DND-41 (cell line): ENCODE data around the gene SPRR2G.
"Not testable (repeated sequence)": the region's sequence is repeated elsewhere in the genome, so short reads cannot be mapped to it uniquely, and the experiment has no call there.

Experiments
- ATAC-seq: fragments of 200-7000 bp; cut with Tn5 transposase; 3 replicates; pipeline ENCODE4 v1.9.1; 2021; ENCODE audit warnings: low read depth; ENCODE audit not compliant: insufficient read depth
- DNase-seq: peaks from one replicate; pipeline ENCODE4 v3.0.0-alpha.2; 2020
- H2AFZ ChIP-seq: 2 replicates; pipeline ENCODE4 v1.6.0; 2012; ENCODE audit warnings: low read depth, low read length
- H3K27ac ChIP-seq: 2 replicates; pipeline ENCODE4 v1.5.1; 2012; ENCODE audit warnings: low read length, inconsistent platforms
- H3K27me3 ChIP-seq: fragments of 200-600 bp; sonication (generic); 2 replicates; pipeline ENCODE4 v1.6.0; 2012; ENCODE audit warnings: low read length, mild to moderate bottlenecking, inconsistent platforms; ENCODE audit not compliant: insufficient read depth, poor library complexity
- H3K36me3 ChIP-seq: 2 replicates; pipeline ENCODE4 v1.5.1; 2012; ENCODE audit warnings: low read length, inconsistent platforms; ENCODE audit not compliant: insufficient read depth
- H3K4me1 ChIP-seq: 2 replicates; pipeline ENCODE4 v1.5.1; 2012; ENCODE audit warnings: mild to moderate bottlenecking, low read length; ENCODE audit not compliant: insufficient read depth
- H3K4me2 ChIP-seq: 2 replicates; pipeline ENCODE4 v1.6.0; 2012; ENCODE audit warnings: mild to moderate bottlenecking, moderate library complexity, low read length, inconsistent platforms; ENCODE audit not compliant: insufficient read depth
- H3K4me3 ChIP-seq, 2 experiments: fragments of 200-600 bp in 1 of 2; shearing (Covaris generic) in 1 of 2; 2 replicates each; pipeline ENCODE4 v1.5.1; 2012 to 2016; ENCODE audit warnings: inconsistent platforms in 2 of 2, low read length in 2 of 2, mild to moderate bottlenecking in 2 of 2, low read depth in 1 of 2, moderate library complexity in 1 of 2
- H3K79me2 ChIP-seq: 2 replicates; pipeline ENCODE4 v1.6.0; 2012; ENCODE audit warnings: low read length, inconsistent platforms; ENCODE audit not compliant: insufficient read depth
- H3K9ac ChIP-seq: 2 replicates; pipeline ENCODE4 v1.6.0; 2012; ENCODE audit warnings: low read depth, mild to moderate bottlenecking, inconsistent platforms, low read length, moderate library complexity
- H3K9me3 ChIP-seq: 2 replicates; pipeline ENCODE4 v1.5.1; 2012; ENCODE audit warnings: low read length, moderate library complexity, mild to moderate bottlenecking, inconsistent platforms; ENCODE audit not compliant: insufficient read depth, severe bottlenecking
- H4K20me1 ChIP-seq: 2 replicates; pipeline ENCODE4 v1.6.0; 2012; ENCODE audit warnings: low read length; ENCODE audit not compliant: insufficient read depth
- EZH2 ChIP-seq: IDR thresholded peaks from 3 replicates; pipeline ENCODE4 v1.6.1; 2012; ENCODE audit warnings: borderline replicate concordance, low read depth, mild to moderate bottlenecking, moderate library complexity, low read length, inconsistent platforms; ENCODE audit not compliant: severe bottlenecking
- TF ChIP-seq, protein P1 (sequence below): IDR thresholded peaks from 2 replicates; pipeline ENCODE4 v1.5.1; 2012; ENCODE audit warnings: borderline replicate concordance, low read length, moderate library complexity, mild to moderate bottlenecking; ENCODE audit not compliant: poor library complexity, severe bottlenecking; ENCODE audit errors: extremely low read depth

SPRR2G gene

DNA sequence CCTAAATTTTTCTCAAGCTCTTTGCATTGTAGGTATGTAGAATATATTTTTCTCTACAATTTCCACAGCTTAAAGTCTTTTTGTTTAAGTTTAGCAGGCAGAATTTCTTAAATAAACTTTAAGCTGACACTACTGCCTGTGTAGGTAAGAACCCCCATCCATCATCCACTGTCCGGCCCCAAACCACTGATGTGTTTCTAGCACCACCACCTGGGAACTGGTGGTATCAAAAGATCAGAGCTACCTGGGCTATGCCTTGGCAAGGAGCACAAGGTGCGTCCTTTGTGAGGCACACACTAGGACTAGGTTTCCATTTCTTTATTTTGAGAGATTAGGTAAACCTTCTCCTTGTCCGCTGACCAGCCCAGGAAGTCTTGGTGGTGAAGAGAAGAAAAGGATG, 42.0 kb upstream of the SPRR2G start:
- Histone ChIP-seq H3K4me2 (no peak overlapping the region), H3K4me3 (no peak overlapping the region), H3K79me2 (no peaks in the 10 kb centered on the region), H4K20me1 (no peaks in the 10 kb centered on the region), H3K27ac (no peak overlapping the region), H2AFZ (no peak overlapping the region), H3K4me1 (no peaks in the 10 kb centered on the region), H3K36me3 (no peaks in the 10 kb centered on the region), H3K9ac (no peak overlapping the region), H3K9me3 (no peaks in the 10 kb centered on the region), H3K27me3 (peaks cover 35% of the 10 kb centered on the region)
- DNase-seq (no peak), ATAC-seq (no peak)
- TF ChIP-seq, protein P1, sequence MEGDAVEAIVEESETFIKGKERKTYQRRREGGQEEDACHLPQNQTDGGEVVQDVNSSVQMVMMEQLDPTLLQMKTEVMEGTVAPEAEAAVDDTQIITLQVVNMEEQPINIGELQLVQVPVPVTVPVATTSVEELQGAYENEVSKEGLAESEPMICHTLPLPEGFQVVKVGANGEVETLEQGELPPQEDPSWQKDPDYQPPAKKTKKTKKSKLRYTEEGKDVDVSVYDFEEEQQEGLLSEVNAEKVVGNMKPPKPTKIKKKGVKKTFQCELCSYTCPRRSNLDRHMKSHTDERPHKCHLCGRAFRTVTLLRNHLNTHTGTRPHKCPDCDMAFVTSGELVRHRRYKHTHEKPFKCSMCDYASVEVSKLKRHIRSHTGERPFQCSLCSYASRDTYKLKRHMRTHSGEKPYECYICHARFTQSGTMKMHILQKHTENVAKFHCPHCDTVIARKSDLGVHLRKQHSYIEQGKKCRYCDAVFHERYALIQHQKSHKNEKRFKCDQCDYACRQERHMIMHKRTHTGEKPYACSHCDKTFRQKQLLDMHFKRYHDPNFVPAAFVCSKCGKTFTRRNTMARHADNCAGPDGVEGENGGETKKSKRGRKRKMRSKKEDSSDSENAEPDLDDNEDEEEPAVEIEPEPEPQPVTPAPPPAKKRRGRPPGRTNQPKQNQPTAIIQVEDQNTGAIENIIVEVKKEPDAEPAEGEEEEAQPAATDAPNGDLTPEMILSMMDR, result peak; percentile 45
- TF ChIP-seq EZH2, result no peak

DNA sequence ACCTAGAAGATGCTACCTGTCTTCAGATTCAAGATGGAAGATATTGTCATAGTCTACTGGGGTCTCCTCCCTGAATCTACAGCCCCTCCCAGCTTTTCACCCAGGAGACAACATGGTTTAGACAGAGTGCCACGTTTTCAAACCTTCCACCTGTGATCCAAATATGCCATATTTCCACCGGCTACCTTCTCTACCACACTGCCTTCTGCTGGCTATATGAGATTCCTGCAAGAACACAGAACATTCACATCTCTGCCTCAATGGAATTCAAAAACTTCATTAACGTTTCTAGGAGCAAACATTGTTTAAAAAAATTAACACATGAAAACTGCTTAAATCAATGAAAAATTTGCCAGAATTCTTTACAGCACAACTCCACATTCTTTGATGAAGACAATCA, 39.7 kb upstream of the SPRR2G start:
- TF ChIP-seq, protein P1, result peak; percentile 36
- TF ChIP-seq EZH2, result no peak
- Histone ChIP-seq H4K20me1 (no peaks in the 10 kb centered on the region), H3K36me3 (no peaks in the 10 kb centered on the region), H3K79me2 (no peaks in the 10 kb centered on the region), H3K9ac (no peak overlapping the region), H3K4me3 (no peak overlapping the region), H3K4me2 (no peak overlapping the region), H3K9me3 (no peaks in the 10 kb centered on the region), H3K27ac (no peak overlapping the region), H2AFZ (no peak overlapping the region), H3K4me1 (no peaks in the 10 kb centered on the region), H3K27me3 (peaks cover 31% of the 10 kb centered on the region)
- ATAC-seq, result no peak
- DNase-seq, result no peak

DNA sequence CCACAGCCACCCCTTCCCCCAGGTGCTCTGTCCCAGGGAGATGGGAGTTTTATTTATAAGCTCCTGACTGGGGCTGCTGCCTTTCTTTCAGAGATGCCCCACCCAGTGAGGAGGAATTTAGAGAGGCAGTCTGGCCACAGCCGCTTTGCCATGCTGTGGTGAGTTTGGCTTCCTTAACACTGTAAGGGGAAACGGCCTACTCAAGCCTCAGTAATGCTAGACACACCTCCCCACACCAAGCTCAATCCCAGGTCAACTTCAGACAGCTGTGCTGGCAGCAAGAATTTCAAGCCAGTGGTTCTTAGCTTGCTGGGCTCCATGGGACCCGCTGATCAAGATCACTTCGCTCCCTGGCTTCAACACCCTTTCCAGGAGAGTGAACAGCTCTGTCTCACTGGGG, 37.6 kb upstream of the SPRR2G start:
- not testable (repeated sequence) for H4K20me1 ChIP-seq, H3K4me1 ChIP-seq, ATAC-seq, H3K27ac ChIP-seq, H3K9me3 ChIP-seq, H2AFZ ChIP-seq, H3K4me3 ChIP-seq, H3K36me3 ChIP-seq, H3K9ac ChIP-seq, DNase-seq, H3K79me2 ChIP-seq, H3K4me2 ChIP-seq
- peaks cover 23% of the 10 kb centered on the region for H3K27me3 ChIP-seq

DNA sequence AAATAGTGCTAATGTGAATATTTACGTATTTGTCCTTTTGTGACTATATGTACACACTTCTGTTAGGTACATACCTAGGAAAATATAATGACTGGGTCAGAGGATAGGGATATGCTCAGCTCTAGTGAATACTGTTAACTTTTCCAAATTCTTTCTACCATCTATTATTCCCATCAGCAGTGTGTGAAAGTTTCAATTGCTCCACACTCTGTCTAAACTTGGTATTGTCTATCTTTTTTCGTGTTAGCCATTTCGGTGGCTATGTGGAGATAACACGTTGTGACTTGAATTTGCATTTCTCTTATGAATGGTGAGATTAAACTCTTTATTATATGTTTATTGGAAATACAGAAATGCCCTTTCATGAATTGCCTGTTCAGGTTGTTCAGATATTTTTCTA, 29.9 kb upstream of the SPRR2G start:
- Histone ChIP-seq H3K9me3 (no peaks in the 10 kb centered on the region), H4K20me1 (no peaks in the 10 kb centered on the region), H3K27me3 (peaks cover 3% of the 10 kb centered on the region), H2AFZ (no peak overlapping the region), H3K9ac (no peak overlapping the region), H3K27ac (no peak overlapping the region), H3K4me2 (no peak overlapping the region), H3K36me3 (no peaks in the 10 kb centered on the region), H3K79me2 (no peaks in the 10 kb centered on the region), H3K4me3 (no peak overlapping the region), H3K4me1 (no peaks in the 10 kb centered on the region)
- no peak for ATAC-seq
- no peak for DNase-seq
- TF ChIP-seq, protein P1, result no peak
- TF ChIP-seq EZH2, result no peak
